ENCODE data around the gene DAAM1. TPM values are rescaled to one million over a fixed set of nuclear protein-coding genes. Genes with fewer than 3 reads are reported as not detected.

The DAAM1 gene
- total RNA-seq, 1 experiment from 2014 or later = 35.3 TPM

GRCh38 chr14:59243174-59243573, 54.7 kb downstream of the DAAM1 start:
- Mint-ChIP-seq H3K36me3 (ENCODE audit: insufficient read depth, unreplicated experiment) (no peaks in the 10 kb centered on the region), H3K27me3 (ENCODE audit: insufficient read depth, unreplicated experiment) (no peaks in the 10 kb centered on the region), H3K27ac (ENCODE audit: unreplicated experiment) (no peak overlapping the region), H3K9me3 (ENCODE audit: unreplicated experiment) (no peaks in the 10 kb centered on the region), H3K4me1 (ENCODE audit: low read depth, unreplicated experiment) (peaks cover 15% of the 10 kb centered on the region), H3K4me3 (ENCODE audit: unreplicated experiment) (no peak overlapping the region)
- intact Hi-C loops (cut with micrococcal nuclease; ENCODE audit: unreplicated experiment) = no loop called here
- no peak overlapping the region for H3K4me3 ChIP-seq (ENCODE audit: low read depth, low read length)
- H3K36me3 ChIP-seq (ENCODE audit: control insufficient read depth, insufficient read depth, low read length) = no peaks in the 10 kb centered on the region; the same call in 1 of the 2 replicates
- BruUV-seq (replicated peaks) = no TSS peak
- no peak for DNase-seq
- H3K9me3 ChIP-seq = no peaks in the 10 kb centered on the region
- ChIA-PET CTCF (interaction anchor here (1.1 kb wide), 1 partner anchor 20 kb away, joined by 6 read pairs; no protein-coding TSS in a partner anchor), POLR2A (no interaction called here)
- H3K4me1 ChIP-seq = peaks cover 10% of the 10 kb centered on the region; the same call in 1 of the 2 replicates
- H3K27me3 ChIP-seq (replicated peaks; ENCODE audit: control insufficient read depth, insufficient read depth, low read length) = no peaks in the 10 kb centered on the region
- no peak for TF ChIP-seq CTCF (IDR thresholded peaks at IDR 0.05; ENCODE audit: insufficient read depth in 1 of 2, low read depth in 1 of 2, low read length in 1 of 2, severe bottlenecking in 1 of 2, unreplicated experiment in 1 of 2)

GRCh38 chr14:59244581-59244980, 56.1 kb downstream of the DAAM1 start:
- TF ChIP-seq CTCF (IDR thresholded peaks at IDR 0.05; ENCODE audit: insufficient read depth in 1 of 2, low read depth in 1 of 2, low read length in 1 of 2, severe bottlenecking in 1 of 2, unreplicated experiment in 1 of 2) = no peak
- no TSS peak for BruUV-seq (replicated peaks)
- POLR2A ChIA-PET = no interaction called here
- DNase-seq = peak in 1 of 2 experiments; percentile 20
- peaks cover 15% of the 10 kb centered on the region for H3K4me1 Mint-ChIP-seq (ENCODE audit: low read depth, unreplicated experiment)
- CTCF ChIA-PET = no interaction called here
- no peak overlapping the region for H3K4me3 Mint-ChIP-seq (ENCODE audit: unreplicated experiment)
- Histone ChIP-seq H3K9me3 (no peaks in the 10 kb centered on the region), H3K27me3 (replicated peaks; ENCODE audit: control insufficient read depth, insufficient read depth, low read length) (no peaks in the 10 kb centered on the region), H3K36me3 (ENCODE audit: control insufficient read depth, insufficient read depth, low read length) (no peaks in the 10 kb centered on the region; the same call in 1 of the 2 replicates), H3K4me3 (ENCODE audit: low read depth, low read length) (no peak overlapping the region), H3K4me1 (peaks cover 10% of the 10 kb centered on the region; the same call in 1 of the 2 replicates)
- intact Hi-C loops (cut with micrococcal nuclease; ENCODE audit: unreplicated experiment) = no loop called here
- no peak overlapping the region for H3K27ac Mint-ChIP-seq (ENCODE audit: unreplicated experiment)
- no peaks in the 10 kb centered on the region for H3K27me3 Mint-ChIP-seq (ENCODE audit: insufficient read depth, unreplicated experiment)
- no peaks in the 10 kb centered on the region for H3K36me3 Mint-ChIP-seq (ENCODE audit: insufficient read depth, unreplicated experiment)
- no peaks in the 10 kb centered on the region for H3K9me3 Mint-ChIP-seq (ENCODE audit: unreplicated experiment)

DNA sequence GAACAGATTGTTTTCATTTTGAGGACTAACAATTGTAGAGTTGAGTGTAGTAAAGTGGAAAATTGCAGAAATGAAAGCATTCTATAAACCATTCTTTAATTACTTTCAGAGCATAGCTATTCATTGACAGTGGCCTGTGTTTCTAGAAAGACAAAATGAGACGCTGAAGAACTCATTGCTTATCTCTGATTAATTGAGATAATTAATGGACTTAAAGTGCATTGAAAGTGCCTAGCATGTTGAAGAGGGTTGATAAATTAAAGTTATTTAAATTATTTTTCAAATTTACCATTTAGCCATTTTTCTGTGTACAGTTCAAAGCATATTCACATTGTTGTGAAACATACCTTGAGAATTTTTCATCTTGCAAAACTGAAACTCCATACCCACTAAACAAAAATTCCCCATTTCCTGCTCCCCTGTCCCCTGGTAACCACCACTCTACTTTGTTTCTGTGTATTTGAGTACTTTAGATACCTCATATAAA, 57.4 kb downstream of the DAAM1 start:
- Mint-ChIP-seq H3K36me3 (ENCODE audit: insufficient read depth, unreplicated experiment) (no peaks in the 10 kb centered on the region), H3K4me1 (ENCODE audit: low read depth, unreplicated experiment) (peaks cover 15% of the 10 kb centered on the region)
- intact Hi-C loops (cut with micrococcal nuclease; ENCODE audit: unreplicated experiment) = no loop called here

More for the DNA sequence above, 57.4 kb downstream of the DAAM1 start:
- Histone ChIP-seq H3K4me1 (peaks cover 10% of the 10 kb centered on the region; the same call in 1 of the 2 replicates), H3K9me3 (no peaks in the 10 kb centered on the region), H3K36me3 (ENCODE audit: control insufficient read depth, insufficient read depth, low read length) (no peaks in the 10 kb centered on the region; the same call in 1 of the 2 replicates), H3K27me3 (replicated peaks; ENCODE audit: control insufficient read depth, insufficient read depth, low read length) (no peaks in the 10 kb centered on the region), H3K4me3 (ENCODE audit: low read depth, low read length) (no peak overlapping the region)
- CTCF ChIA-PET = no interaction called here
- no peak for DNase-seq
- Mint-ChIP-seq H3K27me3 (ENCODE audit: insufficient read depth, unreplicated experiment) (no peaks in the 10 kb centered on the region), H3K9me3 (ENCODE audit: unreplicated experiment) (no peaks in the 10 kb centered on the region), H3K4me3 (ENCODE audit: unreplicated experiment) (no peak overlapping the region), H3K27ac (ENCODE audit: unreplicated experiment) (no peak overlapping the region)
- TF ChIP-seq CTCF (IDR thresholded peaks at IDR 0.05; ENCODE audit: insufficient read depth in 1 of 2, low read depth in 1 of 2, low read length in 1 of 2, severe bottlenecking in 1 of 2, unreplicated experiment in 1 of 2) = no peak
- POLR2A ChIA-PET = no interaction called here
- no TSS peak for BruUV-seq (replicated peaks)
